Kidney (tissue), 14 donors: Measurements from ENCODE around the gene CEP250. TPM values are rescaled to one million over a fixed set of nuclear protein-coding genes. Genes with fewer than 3 reads are reported as not detected.
A peak's percentile ranks its signal among the peaks of the same experiment; 100 is the strongest.

Experiments used
- DNase-seq, 5 donors: peaks; one replicate each; pipeline ENCODE4 v3.0.0-alpha.2; 2013 to 2020
- FAIRE-seq: peaks from 2 replicates; lab custom pipeline; 2012; peaks lifted over from hg19 to GRCh38; lab: Jason Lieb, UNC
- H3K27ac ChIP-seq, 2 donors: one replicate each; pipeline ENCODE4 v1.7.0; 2013; ENCODE audit warnings: low read depth in 2 of 2, low read length in 2 of 2, inconsistent platforms in 1 of 2
- H3K27me3 ChIP-seq: one replicate; pipeline ENCODE4 v1.7.1; 2013; ENCODE audit warnings: low read length, inconsistent platforms; ENCODE audit not compliant: control insufficient read depth, insufficient read depth
- H3K36me3 ChIP-seq, 3 donors: one replicate each; pipeline versions ENCODE4 v1.7.0 to v1.7.1; 2013; ENCODE audit warnings: low read length in 3 of 3, control low read depth in 1 of 3, inconsistent platforms in 1 of 3; ENCODE audit not compliant: insufficient read depth in 3 of 3, control insufficient read depth in 2 of 3
- H3K4me1 ChIP-seq, 3 donors: one replicate each; pipeline versions ENCODE4 v1.7.0 to v1.7.1; 2013; ENCODE audit warnings: low read length in 3 of 3, inconsistent platforms in 1 of 3, low read depth in 1 of 3; ENCODE audit not compliant: control insufficient read depth in 2 of 3, insufficient read depth in 2 of 3
- H3K4me3 ChIP-seq, 3 donors: one replicate each; pipeline versions ENCODE4 v1.7.0 to v1.8.1; 2013; ENCODE audit warnings: low read length in 3 of 3, control low read depth in 1 of 3, inconsistent platforms in 1 of 3
- H3K9ac ChIP-seq, 3 donors: one replicate each; pipeline versions ENCODE4 v1.7.0 to v1.7.1; 2013; ENCODE audit warnings: low read length in 3 of 3, control low read depth in 1 of 3, inconsistent platforms in 1 of 3
- H3K9me3 ChIP-seq, 3 donors: one replicate each; pipeline versions ENCODE4 v1.7.0 to v1.7.1; 2013; ENCODE audit warnings: low read length in 3 of 3, control low read depth in 1 of 3, inconsistent platforms in 1 of 3; ENCODE audit not compliant: control insufficient read depth in 2 of 3, insufficient read depth in 1 of 3
- intact Hi-C: fragments of 100-400 bp; cut with DNase I; formaldehyde crosslinking; loops from one replicate; pipeline ENCODE4 v1.11.1; 2022
- polyA plus RNA-seq: library from polyadenylated mRNA; stranded (reverse); fragments of 350-450 nt; fragmentation: Illumina TruSeq; extraction: RNeasy Lipid Tissue Mini Kit (QIAGEN cat#74804); gene quantifications from one replicate; pipeline ENCODE4 v1.2.3, GENCODE V29; 2014; ENCODE audit warnings: low read depth, low replicate concordance; ENCODE audit not compliant: insufficient read depth
- total RNA-seq: library from RNA; stranded (reverse); fragmentation: NEBNext Ultra II Directional; extraction: Animal tissue kit (Norgen Biotek cat#: 25700); gene quantifications from one replicate; pipeline ENCODE4 v1.2.1, GENCODE V29; 2021
- TF ChIP-seq, protein P1 (sequence below): IDR thresholded peaks from 3 replicates; pipeline ENCODE4 v1.5.1; 2012; ENCODE audit warnings: mild to moderate bottlenecking, moderate library complexity, borderline replicate concordance; ENCODE audit not compliant: insufficient read depth; ENCODE audit errors: extremely low read depth
- donor health status: control.
- donor health status: control.
- donor health status: control.
- donor health status: control.
- donor health status: control.
- donor health status: DM: yes; HTN: yes; CAD: no.
- donor health status: Normal renal cell carcinoma (clear cell type).

Gene CEP250
- total and polyA plus RNA-seq, 2 donors from 2014 or later: 4.9 to 25.2 TPM

DNA sequence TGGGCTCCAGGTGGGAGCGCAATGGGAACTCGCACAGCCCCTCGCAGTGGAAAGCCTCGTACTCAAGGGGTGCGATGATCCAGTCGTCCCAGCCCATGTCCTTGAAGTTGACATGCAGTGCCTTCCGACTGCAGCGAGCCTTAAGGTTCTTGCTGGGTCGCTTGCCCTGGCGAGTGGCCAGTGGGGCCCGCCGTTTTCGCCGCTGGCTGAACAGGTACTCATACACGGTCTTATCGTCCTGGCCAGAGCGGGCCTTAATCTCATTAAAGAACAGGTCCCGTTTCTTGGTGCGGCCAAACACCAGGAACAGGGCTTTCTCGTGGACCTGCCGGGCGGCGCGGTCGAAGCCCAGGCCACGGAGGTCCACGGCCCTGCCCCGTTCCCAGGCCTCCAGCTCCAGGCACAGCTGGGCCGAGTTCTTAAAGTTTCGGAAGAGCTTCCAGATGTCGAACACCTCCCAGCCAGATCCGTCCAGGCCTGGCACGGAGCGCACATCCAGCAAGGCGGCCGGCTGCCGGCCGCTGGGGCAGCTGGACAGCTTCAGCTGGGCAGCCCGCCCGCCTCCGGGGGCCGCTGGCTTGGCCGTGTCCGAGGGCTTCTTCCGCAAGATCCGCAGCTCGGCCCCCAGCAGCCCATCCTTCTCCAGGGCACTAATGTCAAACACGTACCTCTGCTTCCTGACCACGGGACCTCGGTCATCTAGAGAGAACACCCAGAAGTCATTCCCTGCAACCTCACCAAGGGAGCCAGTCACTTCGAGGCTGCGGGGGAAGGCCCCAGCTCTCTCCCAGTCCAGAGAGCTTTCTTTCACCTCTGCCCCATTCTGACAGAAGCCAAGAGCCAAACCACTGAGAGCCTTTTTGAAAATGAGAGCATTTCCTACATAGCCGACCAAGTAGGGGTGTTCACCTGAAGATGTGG, 21.1 kb upstream of the CEP250 start:
- TF ChIP-seq, protein P1, sequence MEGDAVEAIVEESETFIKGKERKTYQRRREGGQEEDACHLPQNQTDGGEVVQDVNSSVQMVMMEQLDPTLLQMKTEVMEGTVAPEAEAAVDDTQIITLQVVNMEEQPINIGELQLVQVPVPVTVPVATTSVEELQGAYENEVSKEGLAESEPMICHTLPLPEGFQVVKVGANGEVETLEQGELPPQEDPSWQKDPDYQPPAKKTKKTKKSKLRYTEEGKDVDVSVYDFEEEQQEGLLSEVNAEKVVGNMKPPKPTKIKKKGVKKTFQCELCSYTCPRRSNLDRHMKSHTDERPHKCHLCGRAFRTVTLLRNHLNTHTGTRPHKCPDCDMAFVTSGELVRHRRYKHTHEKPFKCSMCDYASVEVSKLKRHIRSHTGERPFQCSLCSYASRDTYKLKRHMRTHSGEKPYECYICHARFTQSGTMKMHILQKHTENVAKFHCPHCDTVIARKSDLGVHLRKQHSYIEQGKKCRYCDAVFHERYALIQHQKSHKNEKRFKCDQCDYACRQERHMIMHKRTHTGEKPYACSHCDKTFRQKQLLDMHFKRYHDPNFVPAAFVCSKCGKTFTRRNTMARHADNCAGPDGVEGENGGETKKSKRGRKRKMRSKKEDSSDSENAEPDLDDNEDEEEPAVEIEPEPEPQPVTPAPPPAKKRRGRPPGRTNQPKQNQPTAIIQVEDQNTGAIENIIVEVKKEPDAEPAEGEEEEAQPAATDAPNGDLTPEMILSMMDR: no peak
- H3K9me3 ChIP-seq: no peaks in the 10 kb centered on the region
- H3K36me3 ChIP-seq: no peaks in the 10 kb centered on the region
- no peak for FAIRE-seq
- no peak overlapping the region for H3K9ac ChIP-seq
- peak in 1 of 5 donors; percentile 82 for DNase-seq
- H3K27ac ChIP-seq: no peak overlapping the region
- intact Hi-C loops: no loop called here
- no peaks in the 10 kb centered on the region for H3K27me3 ChIP-seq
- no peak overlapping the region for H3K4me3 ChIP-seq
- H3K4me1 ChIP-seq: peaks cover 0 to 7% (median 3%) of the 10 kb centered on the region in 3 donors

DNA sequence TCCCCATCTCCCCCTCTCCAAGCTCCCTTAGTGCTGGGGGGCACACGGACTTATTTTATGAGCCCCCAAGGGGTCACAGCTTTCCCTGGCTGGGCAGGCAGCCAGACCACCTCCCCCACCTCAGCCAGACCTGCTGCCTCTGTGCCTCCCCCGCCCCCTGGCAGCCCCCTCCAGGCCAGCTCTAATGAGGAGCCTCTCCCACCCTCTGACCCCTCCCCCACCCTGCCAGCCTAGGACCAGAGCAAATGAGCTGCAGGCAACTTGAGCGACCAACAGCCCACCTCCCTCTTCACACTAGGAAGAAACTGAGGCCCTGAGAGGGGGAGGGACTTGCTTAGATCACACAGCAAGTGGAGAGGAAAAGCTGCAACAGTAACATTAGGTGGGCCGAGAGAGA, 19.2 kb upstream of the CEP250 start:
- peaks cover 0 to 7% (median 3%) of the 10 kb centered on the region in 3 donors for H3K4me1 ChIP-seq
- H3K9ac ChIP-seq: no peak overlapping the region
- intact Hi-C loops: no loop called here
- no peak for FAIRE-seq
- no peaks in the 10 kb centered on the region for H3K27me3 ChIP-seq
- H3K4me3 ChIP-seq: no peak overlapping the region
- TF ChIP-seq, protein P1: no peak
- no peaks in the 10 kb centered on the region for H3K36me3 ChIP-seq
- peak in 4 of 5 donors; percentile 34 to 73 (median 37) for DNase-seq
- no peak overlapping the region for H3K27ac ChIP-seq
- no peaks in the 10 kb centered on the region for H3K9me3 ChIP-seq

DNA sequence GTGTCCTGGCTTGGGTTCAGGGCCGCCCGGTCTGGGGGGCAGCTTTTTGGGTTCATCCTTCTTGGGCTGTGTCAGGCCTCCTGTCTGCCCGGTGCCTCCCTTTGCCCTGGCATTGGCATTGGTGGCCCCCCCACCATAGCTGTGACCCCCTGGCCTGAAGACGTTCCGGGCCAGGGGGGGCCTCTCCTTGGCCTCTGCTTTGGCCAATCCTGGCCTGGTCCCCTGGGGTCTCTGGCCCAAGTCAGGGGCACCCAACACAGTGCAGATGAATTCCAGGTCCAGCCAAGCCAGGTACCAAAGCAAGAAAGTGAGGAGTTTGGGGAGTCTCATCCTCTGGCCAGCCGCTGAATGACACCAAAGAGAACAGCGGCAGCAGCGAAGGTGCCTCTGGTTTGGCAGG, 17.8 kb upstream of the CEP250 start:
- peaks cover 0 to 7% (median 3%) of the 10 kb centered on the region in 3 donors for H3K4me1 ChIP-seq
- no peaks in the 10 kb centered on the region for H3K27me3 ChIP-seq
- no peaks in the 10 kb centered on the region for H3K9me3 ChIP-seq
- no peaks in the 10 kb centered on the region for H3K36me3 ChIP-seq
- no peak overlapping the region for H3K27ac ChIP-seq
- peak overlapping the region in 1 of 3 donors; percentile 16 for H3K4me3 ChIP-seq
- intact Hi-C loops: no loop called here
- TF ChIP-seq, protein P1: no peak
- DNase-seq (no peak), FAIRE-seq (no peak)
- H3K9ac ChIP-seq: peak overlapping the region in 1 of 3 donors; percentile 3
